ENCODE data around the gene AIFM3.
"Not testable (repeated sequence)": the region's sequence is repeated elsewhere in the genome, so short reads cannot be mapped to it uniquely, and the experiment has no call there.

Gene AIFM3

GRCh38 chr22:21001601-21002325 lies 34.7 kb downstream of the AIFM3 start, which contains the start of gene THAP7:
Gene THAP7, minus strand, starts transcription at chr22:21002118. Its CDS starts 207 bp downstream, at chr22:21001911.
- H3K4me3 ChIP-seq (ENCODE audit: low read length): peak within 1 kb of the TSS; percentile 79

GRCh38 chr22:21003782-21004181 lies 36.7 kb downstream of the AIFM3 start:
- H3K36me3 ChIP-seq (ENCODE audit: control insufficient read depth, insufficient read depth, low read length): peaks cover 10% of the 10 kb centered on the region
- H3K4me3 ChIP-seq (ENCODE audit: low read length): no peak overlapping the region
- H3K27ac ChIP-seq (ENCODE audit: low read depth, low read length): no peak overlapping the region
- H3K27me3 ChIP-seq (ENCODE audit: control insufficient read depth, insufficient read depth, low read length): no peaks in the 10 kb centered on the region
- H3K4me1 ChIP-seq (ENCODE audit: control insufficient read depth, insufficient read depth, low read length): peaks cover 17% of the 10 kb centered on the region
- H3K9ac ChIP-seq (ENCODE audit: low read length): no peak overlapping the region

More at GRCh38 chr22:21001601-21002325, 34.7 kb downstream of the AIFM3 start, which contains the start of gene THAP7:
- no peaks in the 10 kb centered on the region for H3K27me3 ChIP-seq (ENCODE audit: control insufficient read depth, insufficient read depth, low read length)
- H3K9ac ChIP-seq (ENCODE audit: low read length): peak within 1 kb of the TSS; percentile 70
- peaks cover 17% of the 10 kb centered on the region for H3K4me1 ChIP-seq (ENCODE audit: control insufficient read depth, insufficient read depth, low read length)
- H3K27ac ChIP-seq (ENCODE audit: low read depth, low read length): peak within 1 kb of the TSS; percentile 98
- peaks cover 16% of the 10 kb centered on the region for H3K36me3 ChIP-seq (ENCODE audit: control insufficient read depth, insufficient read depth, low read length)

GRCh38 chr22:21009208-21009607 lies 42.2 kb downstream of the AIFM3 start:
- H3K27me3 ChIP-seq (ENCODE audit: control insufficient read depth, insufficient read depth, low read length); H3K36me3 ChIP-seq (ENCODE audit: control insufficient read depth, insufficient read depth, low read length); H3K27ac ChIP-seq (ENCODE audit: low read depth, low read length); H3K4me3 ChIP-seq (ENCODE audit: low read length); H3K4me1 ChIP-seq (ENCODE audit: control insufficient read depth, insufficient read depth, low read length); H3K9ac ChIP-seq (ENCODE audit: low read length): not testable (repeated sequence)

GRCh38 chr22:21009638-21010425 lies 42.8 kb downstream of the AIFM3 start:
- Histone ChIP-seq H3K4me1 (ENCODE audit: control insufficient read depth, insufficient read depth, low read length) (peaks cover 9% of the 10 kb centered on the region), H3K27ac (ENCODE audit: low read depth, low read length) (no peak overlapping the region), H3K27me3 (ENCODE audit: control insufficient read depth, insufficient read depth, low read length) (no peaks in the 10 kb centered on the region), H3K4me3 (ENCODE audit: low read length) (no peak overlapping the region), H3K9ac (ENCODE audit: low read length) (no peak overlapping the region), H3K36me3 (ENCODE audit: control insufficient read depth, insufficient read depth, low read length) (no peaks in the 10 kb centered on the region)

GRCh38 chr22:21010426-21011113 lies 43.5 kb downstream of the AIFM3 start:
- Histone ChIP-seq H3K36me3 (ENCODE audit: control insufficient read depth, insufficient read depth, low read length) (no peaks in the 10 kb centered on the region), H3K4me1 (ENCODE audit: control insufficient read depth, insufficient read depth, low read length) (peaks cover 12% of the 10 kb centered on the region), H3K9ac (ENCODE audit: low read length) (no peak overlapping the region), H3K27me3 (ENCODE audit: control insufficient read depth, insufficient read depth, low read length) (no peaks in the 10 kb centered on the region), H3K27ac (ENCODE audit: low read depth, low read length) (no peak overlapping the region), H3K4me3 (ENCODE audit: low read length) (no peak overlapping the region)

GRCh38 chr22:21012446-21013407 lies 45.7 kb downstream of the AIFM3 start:
- Histone ChIP-seq H3K36me3 (ENCODE audit: control insufficient read depth, insufficient read depth, low read length) (no peaks in the 10 kb centered on the region), H3K4me1 (ENCODE audit: control insufficient read depth, insufficient read depth, low read length) (peaks cover 12% of the 10 kb centered on the region), H3K27ac (ENCODE audit: low read depth, low read length) (no peak overlapping the region), H3K4me3 (ENCODE audit: low read length) (no peak overlapping the region), H3K9ac (ENCODE audit: low read length) (no peak overlapping the region), H3K27me3 (ENCODE audit: control insufficient read depth, insufficient read depth, low read length) (no peaks in the 10 kb centered on the region)

GRCh38 chr22:21013657-21014201 lies 46.7 kb downstream of the AIFM3 start:
- Histone ChIP-seq H3K4me1 (ENCODE audit: control insufficient read depth, insufficient read depth, low read length) (peaks cover 12% of the 10 kb centered on the region), H3K27ac (ENCODE audit: low read depth, low read length) (peak overlapping the region; percentile 23), H3K36me3 (ENCODE audit: control insufficient read depth, insufficient read depth, low read length) (no peaks in the 10 kb centered on the region), H3K9ac (ENCODE audit: low read length) (no peak overlapping the region), H3K27me3 (ENCODE audit: control insufficient read depth, insufficient read depth, low read length) (no peaks in the 10 kb centered on the region), H3K4me3 (ENCODE audit: low read length) (peak overlapping the region; percentile 53)

GRCh38 chr22:21014202-21014725 lies 47.2 kb downstream of the AIFM3 start:
- Histone ChIP-seq H3K36me3 (ENCODE audit: control insufficient read depth, insufficient read depth, low read length) (no peaks in the 10 kb centered on the region), H3K4me3 (ENCODE audit: low read length) (peak overlapping the region; percentile 53), H3K4me1 (ENCODE audit: control insufficient read depth, insufficient read depth, low read length) (peaks cover 12% of the 10 kb centered on the region), H3K27ac (ENCODE audit: low read depth, low read length) (no peak overlapping the region), H3K27me3 (ENCODE audit: control insufficient read depth, insufficient read depth, low read length) (no peaks in the 10 kb centered on the region), H3K9ac (ENCODE audit: low read length) (no peak overlapping the region)

GRCh38 chr22:21014726-21015465 lies 47.8 kb downstream of the AIFM3 start, which contains the start of gene P2RX6:
Gene P2RX6, plus strand, starts transcription at chr22:21015165. Its CDS starts 10 bp downstream, at chr22:21015175.
- Histone ChIP-seq H3K36me3 (ENCODE audit: control insufficient read depth, insufficient read depth, low read length) (no peaks in the 10 kb centered on the region), H3K4me3 (ENCODE audit: low read length) (peak within 1 kb of the TSS; percentile 53), H3K9ac (ENCODE audit: low read length) (no peak within 1 kb of the TSS), H3K4me1 (ENCODE audit: control insufficient read depth, insufficient read depth, low read length) (peaks cover 12% of the 10 kb centered on the region), H3K27me3 (ENCODE audit: control insufficient read depth, insufficient read depth, low read length) (no peaks in the 10 kb centered on the region), H3K27ac (ENCODE audit: low read depth, low read length) (peak within 1 kb of the TSS; percentile 23)

- Histone ChIP-seq H3K27me3 (ENCODE audit: control insufficient read depth, insufficient read depth, low read length) (no peaks in the 10 kb centered on the region), H3K4me1 (ENCODE audit: control insufficient read depth, insufficient read depth, low read length) (peaks cover 12% of the 10 kb centered on the region), H3K4me3 (ENCODE audit: low read length) (no peak overlapping the region), H3K27ac (ENCODE audit: low read depth, low read length) (no peak overlapping the region), H3K36me3 (ENCODE audit: control insufficient read depth, insufficient read depth, low read length) (no peaks in the 10 kb centered on the region), H3K9ac (ENCODE audit: low read length) (no peak overlapping the region)
Measured at GRCh38 chr22:21015466-21016006, 48.5 kb downstream of the AIFM3 start.
